HG02763 (cell line): Measurements from ENCODE around the gene ADAMTS2.
"Not testable (repeated sequence)": the region's sequence is repeated elsewhere in the genome, so short reads cannot be mapped to it uniquely, and the experiment has no call there.

Source experiments
- ATAC-seq: cut with Tn5 transposase; IDR thresholded peaks from one replicate; pipeline ENCODE4 v1.9.1; 2021; ENCODE audit warnings: mild to moderate bottlenecking, moderate library complexity; ENCODE audit not compliant: unreplicated experiment

Gene ADAMTS2

DNA sequence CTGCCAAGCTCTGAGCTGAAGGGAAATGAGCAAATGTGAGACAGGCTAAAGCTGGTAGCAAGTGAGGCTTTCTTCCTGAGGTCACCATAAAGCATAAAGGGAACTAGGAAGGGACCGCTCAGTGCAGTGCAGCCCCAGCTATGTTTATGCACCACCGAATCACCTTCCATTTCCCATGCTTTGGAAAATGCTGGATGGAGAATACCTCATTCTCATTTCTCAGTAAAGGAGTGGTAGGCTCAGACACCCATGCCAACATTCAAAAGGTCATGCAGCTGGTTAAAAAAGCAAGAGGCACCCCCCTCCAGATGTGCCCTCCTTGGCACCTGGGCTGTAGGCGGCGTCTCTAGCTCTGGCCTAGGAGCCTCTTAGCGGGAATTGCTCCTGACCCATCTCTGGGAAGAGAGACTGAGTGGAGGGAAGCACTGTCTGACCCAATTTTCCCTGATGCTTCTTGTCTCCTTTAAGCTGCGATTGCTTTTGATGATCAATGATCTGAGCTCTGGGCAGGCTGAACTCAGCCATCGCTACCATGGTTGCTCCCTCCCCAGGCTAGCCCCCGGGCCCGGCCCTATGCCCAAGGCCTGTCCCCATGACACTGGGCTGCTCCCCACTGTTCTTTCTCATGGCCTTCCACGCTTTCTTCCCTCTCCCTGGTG lies 226.4 kb downstream of the ADAMTS2 start:
- no peak for ATAC-seq

- no peak for ATAC-seq
Measured at GRCh38 chr5:179118338-179118737, 226.9 kb downstream of the ADAMTS2 start.

GRCh38 chr5:179115845-179116524 lies 229.3 kb downstream of the ADAMTS2 start:
- ATAC-seq: no peak

- no peak for ATAC-seq
Measured at GRCh38 chr5:179115307-179115706, 230.0 kb downstream of the ADAMTS2 start.

DNA sequence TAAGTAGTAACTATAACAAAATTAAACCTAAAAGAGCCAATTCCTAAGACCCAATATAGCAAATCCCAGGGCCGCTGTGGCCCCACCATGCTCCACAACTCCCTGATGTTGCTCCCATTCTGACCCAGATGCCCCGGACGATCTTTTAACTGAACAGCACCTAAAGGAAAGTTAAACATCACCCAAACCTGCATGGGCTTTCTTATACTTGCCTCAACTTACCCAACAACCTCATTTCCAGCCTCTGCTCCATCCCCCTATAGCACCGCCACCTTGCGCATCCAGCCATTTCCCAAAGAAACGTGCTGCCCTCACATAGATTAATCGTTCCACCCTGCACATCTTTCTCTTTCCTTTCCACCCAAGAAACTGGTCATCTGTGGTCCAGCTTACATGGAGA lies 230.5 kb downstream of the ADAMTS2 start:
- no peak for ATAC-seq

DNA sequence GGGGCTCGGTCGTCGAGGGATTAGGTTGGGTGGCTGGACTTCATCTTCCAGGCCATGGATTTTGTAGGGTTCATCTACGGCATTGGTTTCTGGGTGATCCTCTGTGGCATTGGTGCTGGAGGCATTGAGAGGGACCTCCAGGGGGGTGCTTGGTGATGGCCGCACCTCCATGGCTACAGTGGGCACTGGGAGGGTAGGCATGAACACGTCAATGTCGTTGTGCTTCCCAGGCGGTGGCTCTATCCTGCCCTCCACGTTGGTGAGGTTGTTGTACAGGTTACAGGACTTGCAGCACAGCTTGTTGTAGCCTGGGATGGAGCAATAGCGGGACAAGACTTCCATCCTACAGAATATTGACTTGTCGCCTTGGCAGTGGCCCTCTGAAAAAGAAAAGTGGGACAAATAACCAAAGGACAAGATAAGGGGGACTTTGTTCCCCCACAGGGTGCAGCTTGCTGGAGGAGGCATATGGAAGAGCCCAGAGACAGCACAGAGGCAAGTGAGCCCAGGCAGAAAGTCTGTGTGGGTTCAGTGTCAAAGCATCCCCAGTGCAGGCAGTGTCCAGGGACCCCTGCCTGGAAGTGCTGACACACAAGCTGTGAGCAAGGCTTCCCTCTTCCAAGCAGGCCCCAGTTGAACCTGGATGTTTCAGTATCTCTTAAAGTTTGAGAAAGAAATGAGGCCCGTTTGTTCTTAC lies 231.2 kb downstream of the ADAMTS2 start:
- no peak for ATAC-seq

DNA sequence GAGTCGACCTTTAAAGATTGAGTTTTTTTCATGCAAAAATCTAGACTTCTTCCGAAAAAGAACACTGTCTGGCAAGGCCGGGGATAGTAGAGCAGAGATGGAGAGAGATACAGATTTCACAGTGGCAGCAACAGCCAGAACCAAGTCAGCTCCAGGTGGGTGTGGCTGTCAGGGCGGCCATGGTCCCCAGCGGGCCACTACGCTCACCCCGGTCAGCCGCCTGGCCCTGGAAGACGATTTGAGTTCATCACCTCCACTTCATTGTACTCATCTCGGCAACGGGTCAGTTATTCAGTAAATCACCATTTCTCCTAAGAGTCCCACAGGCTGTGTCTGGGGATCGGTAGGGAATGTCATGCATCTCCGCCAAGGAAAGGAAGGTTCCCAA lies 232.1 kb downstream of the ADAMTS2 start:
- ATAC-seq: no peak

- no peak for ATAC-seq
Measured at GRCh38 chr5:179112469-179113142, 232.7 kb downstream of the ADAMTS2 start.

DNA sequence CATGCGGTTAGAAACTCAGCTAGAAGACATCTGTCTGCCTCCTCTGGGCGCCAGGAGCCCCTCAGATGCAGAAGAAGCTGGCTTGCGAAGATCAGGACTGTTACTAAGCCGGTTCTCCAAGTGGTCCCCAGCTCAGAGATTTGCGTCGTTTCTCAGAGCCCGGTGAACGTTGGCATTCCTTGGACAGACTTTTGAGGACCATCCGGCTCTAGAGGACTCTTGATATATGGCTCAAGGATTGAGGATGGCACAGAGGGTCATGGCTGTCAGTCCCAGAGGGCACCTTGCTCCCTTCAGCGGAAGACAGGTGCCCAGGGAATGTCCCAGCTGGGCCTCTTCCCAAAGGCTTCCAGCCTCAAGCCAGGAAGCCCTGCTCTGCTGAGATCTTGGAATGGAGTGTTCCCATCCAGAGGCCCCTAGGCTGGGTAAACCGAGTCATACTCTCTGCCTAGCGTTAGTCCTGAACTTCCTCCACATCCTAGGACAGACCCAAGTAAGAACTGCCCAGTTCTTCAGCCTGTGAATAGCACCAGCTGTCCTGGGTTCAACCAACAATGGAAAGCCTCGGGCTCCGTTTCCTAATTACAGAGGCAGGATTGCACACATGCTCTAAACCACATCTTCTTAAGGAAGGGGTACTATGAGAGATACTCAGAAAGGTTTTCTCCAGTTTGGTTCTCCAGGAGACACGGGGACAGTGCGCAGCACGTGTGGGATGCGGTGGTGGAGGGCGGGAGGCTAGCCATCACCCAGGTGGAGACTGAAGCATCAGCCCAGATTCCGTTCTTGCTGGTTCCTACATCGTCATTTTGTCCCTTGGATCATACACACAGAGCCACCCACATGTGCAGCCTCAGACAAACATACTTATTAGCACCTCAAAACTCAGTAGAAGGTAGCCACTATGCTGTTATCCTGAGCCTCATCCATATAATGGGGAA lies 233.7 kb downstream of the ADAMTS2 start:
- ATAC-seq: no peak

DNA sequence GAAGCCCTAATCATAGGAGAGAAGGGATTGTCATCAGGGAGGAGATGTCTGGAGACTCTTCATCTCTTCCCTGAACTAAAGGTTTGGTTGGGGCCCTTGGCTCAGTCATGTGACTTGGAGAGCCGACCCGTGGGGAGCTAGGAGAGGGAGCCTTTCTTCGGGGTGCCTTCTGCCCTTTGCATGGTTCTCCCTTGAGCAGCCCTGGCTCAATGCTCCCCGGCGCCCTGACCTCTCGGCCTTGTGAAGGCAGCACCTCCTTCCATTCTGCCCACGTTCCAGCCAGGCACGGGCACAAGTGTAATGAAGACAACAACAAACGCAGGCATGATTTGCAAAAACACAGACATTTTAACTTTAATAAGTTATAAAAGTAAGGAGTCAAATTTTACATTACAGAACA lies 234.7 kb downstream of the ADAMTS2 start:
- ATAC-seq: no peak

DNA sequence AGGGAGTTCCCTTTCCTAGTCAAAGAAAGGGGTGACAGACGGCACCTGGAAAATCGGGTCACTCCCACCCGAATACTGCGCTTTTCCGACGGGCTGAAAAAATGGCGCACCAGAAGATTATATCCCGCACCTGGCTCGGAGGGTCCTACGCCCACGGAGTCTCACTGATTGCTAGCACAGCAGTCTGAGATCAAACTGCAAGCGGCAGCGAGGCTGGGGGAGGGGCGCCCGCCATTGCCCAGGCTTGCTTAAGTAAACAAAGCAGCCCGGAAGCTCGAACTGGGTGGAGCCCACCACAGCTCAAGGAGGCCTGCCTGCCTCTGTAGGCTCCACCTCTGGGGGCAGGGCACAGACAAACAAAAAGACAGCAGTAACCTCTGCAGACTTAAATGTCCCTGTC lies 244.0 kb downstream of the ADAMTS2 start:
- not testable (repeated sequence) for ATAC-seq

GRCh38 chr5:179089502-179089901 lies 255.8 kb downstream of the ADAMTS2 start:
- ATAC-seq: no peak

GRCh38 chr5:179080724-179081123 lies 264.5 kb downstream of the ADAMTS2 start:
- ATAC-seq: no peak

- ATAC-seq: no peak
Measured at GRCh38 chr5:179079165-179079987, 265.9 kb downstream of the ADAMTS2 start.

DNA sequence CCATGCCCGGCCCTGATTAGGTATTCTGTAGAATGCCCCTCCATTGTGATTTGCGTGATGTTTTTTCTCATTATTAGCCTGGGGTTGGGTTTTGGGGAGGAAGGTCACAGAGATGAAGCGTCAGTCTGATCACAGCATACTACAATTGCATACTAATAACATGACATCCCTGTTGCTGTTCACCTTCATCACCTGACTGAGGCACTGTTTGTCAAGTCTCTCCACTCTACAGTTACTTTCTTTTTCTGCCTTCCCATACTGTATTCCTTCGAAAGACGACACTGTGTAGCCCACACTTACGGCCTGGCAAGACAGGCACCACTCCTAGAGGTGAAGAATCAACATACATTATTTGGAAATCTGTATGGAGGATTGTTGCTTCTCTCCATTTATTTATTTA lies 279.6 kb downstream of the ADAMTS2 start:
- ATAC-seq: no peak

DNA sequence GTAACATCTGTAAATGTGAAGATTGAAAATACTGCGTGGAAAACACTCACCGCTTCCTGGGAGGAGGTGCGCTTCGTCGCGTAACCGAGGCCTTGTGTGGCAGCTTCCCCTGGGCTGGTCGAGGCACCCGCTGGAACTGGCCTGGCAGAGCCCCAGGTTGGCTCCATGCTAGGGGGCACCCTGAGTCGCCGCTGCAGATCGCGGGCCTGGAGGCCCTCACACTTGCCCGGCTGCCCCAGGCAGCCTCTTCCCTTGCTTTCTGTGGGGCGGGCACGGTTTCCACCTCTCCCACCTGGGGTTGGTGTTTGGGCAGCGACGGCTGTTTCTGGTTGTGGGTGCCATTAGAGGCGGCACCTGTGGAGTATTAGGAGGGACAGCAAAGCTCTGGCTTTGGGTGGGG lies 284.2 kb downstream of the ADAMTS2 start:
- ATAC-seq: no peak
